NCI-H446 treated with DMSO at 0.1 percent for 48 hours (cell line): ENCODE data around the gene FOXP4.

ENCODE experiments used
- DNase-seq: peaks from one replicate; lab custom pipeline; 2025; lab: John Stamatoyannopoulos, UW

FOXP4 gene

DNA sequence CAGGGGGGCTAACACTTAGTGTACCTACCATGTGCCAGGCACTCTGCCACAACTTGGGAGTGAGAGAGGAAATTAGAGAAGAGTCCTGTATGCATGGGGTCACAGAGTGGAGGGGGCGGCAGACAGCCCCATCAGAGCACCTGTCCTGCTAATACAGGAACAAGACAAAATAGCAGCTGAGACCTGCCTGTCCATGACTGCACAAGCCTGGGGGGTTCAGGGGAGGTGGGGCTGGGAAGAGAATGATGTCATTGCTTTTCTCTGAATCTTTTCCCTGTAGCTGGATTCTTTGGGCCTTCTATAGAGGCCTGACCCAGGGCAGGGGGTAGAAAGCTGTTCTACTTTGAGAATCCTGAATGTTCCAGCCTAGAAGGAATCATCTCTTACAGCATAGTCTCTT, 37.4 kb downstream of the FOXP4 start:
- DNase-seq = no peak

DNA sequence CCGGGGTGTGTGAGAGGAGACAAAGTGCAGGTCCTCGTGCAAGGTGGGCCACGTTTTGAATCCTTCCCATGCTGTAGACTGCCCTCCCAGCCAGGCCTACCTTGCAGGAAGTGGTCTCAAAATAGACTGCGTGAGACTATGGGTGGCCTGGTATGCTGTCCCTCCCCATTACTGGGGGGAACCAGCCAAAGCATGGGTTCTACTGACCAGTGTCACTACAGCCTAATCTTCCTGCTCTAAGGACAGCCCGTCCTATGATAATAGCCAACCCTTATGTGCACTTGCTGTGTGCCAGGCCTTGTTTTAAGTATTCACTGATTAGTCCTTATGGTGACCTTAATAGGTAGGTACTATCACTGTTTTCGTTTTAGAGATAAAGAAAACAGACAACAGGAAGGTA, 38.0 kb downstream of the FOXP4 start:
- DNase-seq = no peak

DNA sequence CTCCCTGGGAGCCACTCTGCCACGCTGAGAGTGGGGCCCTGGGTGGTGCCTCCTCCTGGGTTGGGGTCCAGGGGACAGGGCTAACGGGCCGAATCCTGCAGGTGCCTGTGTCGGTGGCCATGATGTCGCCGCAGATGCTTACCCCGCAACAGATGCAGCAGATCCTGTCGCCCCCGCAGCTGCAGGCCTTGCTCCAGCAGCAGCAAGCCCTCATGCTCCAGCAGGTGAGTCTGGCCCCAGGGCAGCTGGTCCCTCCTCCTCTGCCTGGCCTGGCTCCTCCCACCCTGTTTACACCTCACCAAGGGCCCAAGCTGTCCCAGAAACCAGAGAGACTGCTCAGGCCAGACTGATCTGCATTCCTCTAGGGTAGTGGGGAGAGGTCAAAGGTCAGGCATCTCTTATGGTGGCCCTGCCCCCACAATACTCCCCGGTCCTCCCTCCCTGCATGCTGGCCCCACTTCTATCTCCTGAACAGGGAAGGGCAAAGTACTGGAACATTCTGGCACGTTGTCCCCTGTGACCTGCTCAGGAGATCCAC, 38.6 kb downstream of the FOXP4 start:
- no peak for DNase-seq

DNA sequence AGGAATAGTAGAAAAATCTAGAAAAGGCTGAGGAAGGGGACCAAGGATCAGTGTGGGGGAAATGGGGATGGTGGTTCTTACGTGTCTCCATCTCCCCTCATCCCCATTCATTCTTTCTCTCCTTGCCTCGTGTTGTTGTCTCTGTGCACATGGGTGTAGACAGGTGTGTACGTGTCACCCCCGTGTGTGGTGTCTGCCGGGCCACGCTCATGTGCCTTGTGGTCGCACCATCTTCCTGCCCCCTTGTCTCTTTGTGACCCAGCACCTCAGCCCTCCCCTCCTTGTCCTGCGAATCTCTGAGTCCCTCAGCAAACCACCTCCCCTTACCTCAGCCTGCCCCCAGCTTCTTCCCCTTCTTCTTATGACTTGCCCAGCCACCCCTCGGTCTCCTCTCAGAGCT, 39.4 kb downstream of the FOXP4 start:
- DNase-seq = no peak

DNA sequence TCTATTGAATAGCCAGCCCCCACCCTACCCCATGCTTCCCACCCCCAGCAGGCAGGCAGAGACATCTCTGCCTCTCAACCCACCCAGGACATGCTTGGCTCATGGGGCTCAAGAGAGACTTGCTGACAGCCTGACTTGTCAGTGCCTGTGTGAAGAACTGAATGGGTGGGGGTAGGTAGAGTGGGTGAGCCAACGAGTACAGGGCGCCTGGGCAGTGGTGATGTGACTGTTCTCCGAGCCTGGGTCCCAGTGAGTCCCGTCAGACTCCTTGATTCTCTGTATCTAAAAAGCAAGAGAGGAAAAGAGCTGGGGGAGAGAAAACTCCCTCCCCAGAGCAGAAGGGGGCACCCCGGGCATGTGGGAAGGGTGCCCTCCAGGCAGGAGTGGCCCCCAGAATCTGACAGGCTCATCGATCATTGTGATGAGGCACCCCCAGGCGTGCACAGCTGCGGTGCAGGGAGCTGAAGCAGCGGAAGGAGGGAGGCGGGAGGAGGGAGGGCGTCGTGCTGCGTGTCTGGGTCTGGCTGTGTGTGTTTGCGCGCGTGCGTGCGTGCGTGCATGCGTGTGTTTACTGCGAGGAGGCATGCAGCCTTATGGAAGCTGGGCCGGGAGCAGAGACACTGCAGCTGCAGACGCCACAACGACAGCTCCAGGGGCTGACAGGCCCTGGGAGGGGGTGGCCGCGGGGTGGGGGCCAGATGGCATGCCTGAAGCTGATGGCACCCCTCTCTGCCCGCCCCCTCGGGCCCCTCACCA, 40.2 kb downstream of the FOXP4 start:
- no peak for DNase-seq

DNA sequence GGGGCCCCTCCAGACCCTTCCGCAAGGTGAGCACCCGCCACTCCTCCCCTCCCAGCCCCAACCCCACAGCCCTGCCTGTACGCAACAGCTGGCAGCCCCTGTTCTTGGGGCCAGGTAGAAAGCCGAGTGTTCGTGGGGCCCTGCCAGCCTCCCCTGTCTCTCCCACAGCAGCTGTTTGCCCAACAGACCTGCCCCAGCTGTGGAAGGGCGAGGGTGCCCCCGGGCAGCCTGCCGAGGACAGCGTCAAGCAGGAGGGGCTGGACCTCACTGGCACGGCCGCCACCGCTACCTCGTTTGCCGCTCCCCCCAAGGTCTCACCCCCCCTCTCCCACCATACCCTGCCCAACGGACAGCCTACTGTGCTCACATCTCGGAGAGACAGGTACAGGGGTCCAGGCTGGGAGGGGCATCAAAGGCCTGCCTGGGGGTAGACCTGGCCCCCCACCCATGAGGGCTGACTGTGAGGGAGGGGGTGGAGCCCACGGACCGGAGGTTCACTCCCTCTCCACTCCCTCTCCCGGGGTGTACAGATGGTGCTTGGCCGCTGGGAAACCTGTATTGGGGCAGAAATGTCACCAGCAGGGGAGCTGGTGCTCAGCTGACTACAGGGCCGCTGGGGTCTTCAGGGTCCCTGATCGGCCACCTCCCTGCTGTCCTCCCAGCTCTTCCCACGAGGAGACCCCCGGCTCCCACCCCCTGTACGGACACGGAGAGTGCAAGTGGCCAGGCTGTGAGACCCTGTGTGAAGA, 41.1 kb downstream of the FOXP4 start:
- no peak for DNase-seq

DNA sequence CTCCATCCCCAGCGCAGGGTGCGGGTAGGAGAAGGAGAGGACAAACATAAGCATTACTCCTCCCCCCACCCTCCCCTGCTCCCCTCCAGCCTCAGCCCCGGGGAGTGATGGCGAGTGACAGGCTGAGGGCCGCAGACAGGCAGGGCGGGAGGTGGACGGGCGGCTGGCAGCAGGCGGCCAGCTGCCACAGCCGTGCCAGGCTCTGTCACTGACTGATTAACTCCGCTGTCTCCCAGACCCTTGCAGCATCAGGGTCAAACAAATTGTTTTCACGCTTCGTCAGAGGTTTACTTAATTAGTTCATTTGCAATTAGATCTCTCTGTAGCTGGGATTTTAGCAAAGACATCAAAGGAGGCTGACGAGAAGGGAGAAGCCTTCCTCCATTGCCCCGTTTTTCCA, 41.9 kb downstream of the FOXP4 start:
- no peak for DNase-seq

DNA sequence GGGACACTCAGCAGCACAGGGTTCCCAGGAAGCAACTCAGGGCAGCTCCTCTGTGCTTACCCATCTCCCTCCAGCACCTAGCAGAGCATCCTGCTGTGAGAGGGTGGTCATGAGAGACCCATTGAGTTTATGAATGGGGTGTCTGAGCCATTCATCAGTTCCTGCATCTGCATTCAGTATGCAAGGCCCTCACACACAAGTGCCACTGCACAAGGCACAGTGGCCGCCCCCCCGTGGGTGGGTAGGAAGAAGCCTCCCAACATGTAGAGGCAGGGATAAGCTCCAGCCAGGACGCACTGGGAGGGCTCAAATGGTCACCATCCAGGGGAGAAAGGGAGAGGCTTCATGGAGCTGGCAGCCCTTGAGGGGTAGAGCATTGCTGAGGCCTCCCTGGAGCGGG, 43.0 kb downstream of the FOXP4 start:
- DNase-seq = no peak

DNA sequence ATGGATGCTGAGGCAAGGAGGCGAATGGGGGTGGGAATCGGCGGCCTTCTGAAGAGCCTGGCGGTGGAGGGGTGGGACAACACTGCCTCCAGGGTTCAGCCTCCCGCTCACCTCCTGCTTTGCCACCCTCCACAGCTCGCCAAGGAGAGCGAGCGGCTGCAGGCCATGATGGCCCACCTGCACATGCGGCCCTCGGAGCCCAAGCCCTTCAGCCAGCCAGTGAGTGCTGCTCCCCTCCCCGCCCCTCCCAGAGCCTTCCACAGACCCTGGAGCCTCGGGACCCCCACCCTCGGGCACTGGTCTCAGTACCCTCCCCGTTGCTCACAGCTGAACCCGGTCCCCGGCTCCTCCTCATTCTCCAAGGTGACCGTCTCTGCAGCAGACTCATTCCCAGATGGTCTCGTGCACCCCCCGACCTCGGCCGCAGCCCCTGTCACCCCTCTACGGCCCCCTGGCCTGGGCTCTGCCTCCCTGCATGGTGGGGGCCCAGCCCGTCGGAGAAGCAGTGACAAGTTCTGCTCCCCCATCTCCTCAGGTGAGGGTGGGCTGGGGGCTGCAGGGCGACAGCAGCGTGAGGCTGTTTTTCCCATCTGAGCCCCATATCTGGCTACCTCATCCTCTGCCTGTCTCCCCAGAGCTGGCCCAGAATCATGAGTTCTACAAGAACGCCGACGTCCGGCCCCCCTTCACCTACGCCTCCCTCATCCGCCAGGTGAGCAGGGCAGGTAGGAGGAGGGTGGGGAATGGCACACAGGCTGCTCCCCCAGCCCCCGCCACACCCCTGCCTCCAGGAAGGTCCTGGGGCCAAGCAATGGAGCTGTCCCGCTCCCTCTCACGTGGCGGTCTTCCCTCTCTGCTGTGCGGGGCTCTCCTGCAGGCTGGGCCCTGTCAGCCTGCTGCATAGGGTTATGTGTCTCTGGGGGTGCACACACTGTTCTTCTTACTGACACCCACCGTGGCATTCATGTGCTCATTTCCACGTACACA, 43.7 kb downstream of the FOXP4 start:
- no peak for DNase-seq

DNA sequence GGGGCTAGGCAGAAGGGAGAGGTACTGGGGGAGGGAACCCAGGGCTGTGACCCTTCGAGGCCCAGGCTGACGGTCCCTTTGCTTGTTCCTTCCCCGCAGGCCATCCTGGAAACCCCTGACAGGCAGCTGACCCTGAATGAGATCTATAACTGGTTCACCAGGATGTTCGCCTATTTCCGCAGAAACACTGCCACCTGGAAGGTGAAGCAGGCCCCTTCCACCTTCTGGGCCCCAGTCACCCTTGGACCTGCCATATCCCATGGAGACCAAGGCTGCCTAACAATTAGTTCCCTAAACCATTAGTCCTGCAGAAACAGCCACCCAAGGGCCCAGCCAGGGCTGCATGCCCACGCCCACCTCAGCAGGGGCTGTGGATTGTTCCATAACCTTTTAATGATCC, 44.9 kb downstream of the FOXP4 start:
- no peak for DNase-seq

DNA sequence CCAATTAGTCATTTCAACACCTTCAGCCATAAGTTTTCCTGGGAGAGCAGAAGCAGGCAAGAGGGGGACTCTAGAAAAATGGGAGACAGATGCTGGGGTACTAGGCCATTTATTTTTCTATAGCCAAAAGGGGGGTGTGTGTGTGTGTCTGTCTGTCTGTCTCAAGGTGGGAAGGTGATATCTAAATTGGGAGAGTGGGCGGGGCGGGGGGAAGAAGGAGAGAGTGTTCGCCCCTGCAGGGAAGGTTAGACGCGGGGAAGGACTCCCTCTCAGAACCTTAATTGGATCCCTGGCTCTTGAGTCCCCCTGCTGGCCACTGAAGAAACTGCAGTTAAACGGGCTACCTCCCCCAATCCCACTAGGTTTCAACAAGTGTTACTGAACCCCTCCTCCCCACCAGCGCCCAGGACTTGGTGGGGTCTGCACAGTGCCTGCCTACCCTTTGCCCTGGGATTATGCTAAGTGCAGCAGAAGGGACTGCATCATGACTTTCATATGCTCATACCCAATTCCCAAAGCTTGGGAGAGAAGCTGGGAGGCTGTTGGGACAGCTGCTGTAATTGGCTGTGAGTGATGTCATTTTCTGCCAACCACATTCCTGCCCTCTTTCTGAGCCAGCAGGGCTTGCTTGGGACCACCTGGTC, 45.8 kb downstream of the FOXP4 start:
- no peak for DNase-seq

DNA sequence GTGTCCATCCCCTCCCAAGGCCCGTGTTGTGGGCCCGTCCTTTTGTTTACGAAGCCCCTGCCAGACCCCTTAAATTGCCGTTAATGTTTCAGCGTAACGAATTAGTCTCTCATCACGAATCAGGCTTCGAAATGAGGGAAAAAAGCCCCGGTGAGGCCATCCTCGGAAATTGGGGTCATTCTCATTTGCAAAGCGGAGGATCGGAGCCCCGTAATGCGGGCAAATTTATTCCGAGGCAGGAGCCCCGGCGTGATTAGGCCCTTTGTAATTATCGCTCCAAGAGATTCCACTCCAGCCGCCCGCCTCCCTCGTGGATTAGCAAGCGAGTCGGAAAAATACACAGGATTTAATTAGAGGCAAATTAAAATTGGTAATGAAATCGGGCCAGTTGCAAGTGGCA, 47.2 kb downstream of the FOXP4 start:
- no peak for DNase-seq

DNA sequence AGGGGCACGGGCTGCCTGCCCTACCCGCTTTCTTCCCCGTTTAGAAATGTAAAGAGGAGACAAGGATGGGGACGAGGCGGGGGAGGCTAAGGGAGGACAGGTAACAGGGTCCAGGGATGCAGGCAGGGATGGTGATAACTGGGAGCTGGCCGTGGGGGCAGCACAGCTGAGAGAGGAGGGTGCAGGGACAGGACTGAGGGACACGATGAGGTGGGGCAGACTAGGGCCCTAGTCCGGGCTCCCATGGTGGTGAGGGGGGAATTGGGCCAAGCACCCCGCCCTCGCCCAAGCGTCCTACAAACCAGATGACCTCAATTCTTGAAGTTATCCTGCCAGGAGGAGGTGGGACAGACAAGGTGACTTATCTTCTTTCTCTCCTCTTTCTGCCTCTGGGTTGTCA, 47.7 kb downstream of the FOXP4 start:
- DNase-seq = no peak

DNA sequence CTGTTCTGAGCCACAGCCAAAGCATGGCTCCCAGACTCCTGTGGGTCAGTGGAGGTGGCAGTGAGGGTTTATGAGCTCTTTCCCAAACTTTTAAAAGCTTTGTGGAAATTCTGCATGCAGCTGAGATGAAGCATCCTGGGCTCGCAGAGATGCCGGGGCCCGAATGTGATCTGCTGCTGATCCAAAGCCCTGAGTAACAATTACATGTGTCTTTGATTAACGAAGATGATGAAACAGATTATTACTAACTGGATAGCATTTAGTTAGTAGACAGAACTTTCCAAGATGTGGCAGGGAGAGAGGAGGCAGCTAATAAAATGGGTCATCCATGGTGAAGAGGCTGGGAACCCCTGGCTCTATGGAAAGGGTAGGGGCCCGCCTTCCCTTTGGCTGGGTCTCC, 48.1 kb downstream of the FOXP4 start:
- no peak for DNase-seq

DNA sequence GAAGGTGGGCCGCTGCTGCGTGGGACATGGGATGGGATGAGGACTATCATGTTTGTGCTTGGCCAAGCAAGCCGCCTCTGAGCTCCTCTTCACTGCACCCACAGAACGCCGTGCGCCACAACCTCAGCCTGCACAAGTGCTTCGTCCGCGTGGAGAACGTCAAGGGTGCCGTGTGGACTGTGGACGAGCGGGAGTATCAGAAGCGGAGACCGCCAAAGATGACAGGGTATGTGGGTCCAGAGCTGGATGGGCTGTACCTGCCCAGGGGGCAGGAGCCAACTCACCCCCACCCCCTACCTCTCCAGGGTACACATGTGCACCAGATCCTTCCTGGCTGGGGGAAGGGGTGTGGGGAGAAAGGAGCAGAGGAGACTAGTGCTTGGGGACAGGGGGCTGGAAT, 48.6 kb downstream of the FOXP4 start:
- DNase-seq = no peak

DNA sequence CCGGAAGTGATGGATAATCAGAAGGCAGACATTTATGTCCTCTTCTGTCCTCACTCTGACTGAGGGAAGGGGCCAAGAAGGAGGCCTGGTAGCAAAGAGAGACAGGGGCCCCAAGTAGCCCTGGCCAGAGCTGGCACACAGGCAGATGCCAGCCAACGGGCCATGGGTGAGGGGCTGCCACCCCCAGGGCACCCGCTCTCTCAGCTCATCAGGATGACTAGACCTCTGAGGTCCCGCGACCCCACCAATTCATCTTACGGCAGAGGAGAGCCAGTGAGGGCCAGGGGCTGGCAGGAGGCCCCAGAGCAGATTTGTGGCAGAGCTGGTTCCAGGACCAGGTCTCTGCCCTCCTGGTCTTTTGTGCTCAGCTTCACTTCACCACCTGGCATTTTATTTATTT, 49.0 kb downstream of the FOXP4 start:
- DNase-seq = no peak

DNA sequence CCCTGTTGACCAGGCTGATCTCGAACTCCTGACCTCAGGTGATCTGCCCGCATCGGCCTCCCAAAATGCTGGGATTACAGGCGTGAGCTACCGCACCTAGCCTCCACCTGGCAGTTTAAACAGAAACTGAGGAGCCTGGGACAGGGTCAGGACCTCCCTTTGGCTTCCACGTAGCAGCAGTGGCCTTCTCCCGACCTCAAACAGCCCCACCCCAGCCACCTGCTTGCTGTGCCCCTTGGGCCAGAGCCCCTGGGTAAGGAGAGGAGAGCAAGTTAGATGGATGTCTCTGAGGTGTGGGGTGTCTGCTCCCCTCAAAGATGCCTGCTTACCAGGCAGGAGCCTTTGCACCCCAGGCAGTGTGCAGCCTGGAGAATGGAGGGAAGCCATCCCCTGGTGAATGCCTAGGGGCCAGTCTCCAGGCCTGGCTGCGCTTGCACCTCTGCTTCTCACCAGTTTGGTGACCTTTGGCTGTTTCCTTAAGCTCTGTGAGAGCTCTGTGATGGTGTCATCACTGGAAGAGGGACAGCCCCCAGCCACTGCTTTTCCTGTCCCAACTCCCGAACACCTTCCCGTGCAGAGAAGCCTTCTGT, 50.0 kb downstream of the FOXP4 start:
- no peak for DNase-seq

DNA sequence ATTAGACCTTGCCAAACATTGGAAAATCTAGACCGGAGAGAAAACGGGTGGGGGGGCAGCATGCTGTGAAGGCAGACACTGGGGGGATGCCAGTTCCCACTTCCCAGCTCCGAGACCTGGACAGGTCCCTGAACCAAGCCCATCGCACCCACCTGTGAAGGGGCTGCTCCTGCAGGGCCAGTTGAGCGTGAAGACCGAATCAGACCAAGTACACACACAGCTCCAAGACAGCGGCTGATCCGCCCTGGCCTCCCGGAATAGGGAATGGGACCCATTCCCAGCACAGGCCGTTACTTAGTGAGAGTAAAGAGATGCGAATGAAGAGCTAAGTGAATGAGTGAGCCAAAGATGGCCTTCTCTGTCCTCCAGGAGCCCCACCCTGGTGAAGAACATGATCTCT, 50.6 kb downstream of the FOXP4 start:
- no peak for DNase-seq

DNA sequence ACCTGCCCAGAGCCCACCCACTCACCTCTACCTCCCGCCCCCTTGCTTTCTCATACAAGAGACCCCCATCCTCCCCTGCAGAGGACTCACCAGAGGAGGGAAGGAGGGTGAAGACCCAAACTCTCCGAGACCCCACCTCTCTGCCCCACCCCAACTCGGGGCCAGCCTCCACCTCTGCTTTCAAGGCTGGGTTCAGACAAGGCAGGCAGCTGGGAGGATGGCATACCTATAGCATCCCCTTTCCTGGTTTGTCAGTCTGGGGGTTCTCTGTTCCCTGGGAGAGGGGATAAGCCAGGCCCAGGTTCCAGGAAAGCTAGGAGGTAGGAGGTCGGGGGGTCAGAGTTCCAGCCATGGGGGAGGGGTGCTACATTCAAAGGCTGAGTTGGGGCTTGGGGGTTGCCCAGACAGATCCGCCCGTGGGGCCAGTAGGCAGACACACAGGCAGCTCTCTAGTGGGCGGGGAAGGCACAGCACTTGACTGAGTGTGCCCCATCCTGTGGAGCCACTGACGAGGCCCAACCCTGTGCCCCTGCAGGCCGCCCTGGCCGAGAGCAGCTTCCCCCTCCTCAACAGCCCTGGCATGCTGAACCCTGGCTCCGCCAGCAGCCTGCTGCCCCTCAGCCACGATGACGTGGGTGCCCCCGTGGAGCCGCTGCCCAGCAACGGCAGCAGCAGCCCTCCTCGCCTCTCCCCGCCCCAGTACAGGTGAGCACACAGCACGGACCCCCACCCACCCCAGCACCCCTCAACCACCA, 51.2 kb downstream of the FOXP4 start:
- no peak for DNase-seq

DNA sequence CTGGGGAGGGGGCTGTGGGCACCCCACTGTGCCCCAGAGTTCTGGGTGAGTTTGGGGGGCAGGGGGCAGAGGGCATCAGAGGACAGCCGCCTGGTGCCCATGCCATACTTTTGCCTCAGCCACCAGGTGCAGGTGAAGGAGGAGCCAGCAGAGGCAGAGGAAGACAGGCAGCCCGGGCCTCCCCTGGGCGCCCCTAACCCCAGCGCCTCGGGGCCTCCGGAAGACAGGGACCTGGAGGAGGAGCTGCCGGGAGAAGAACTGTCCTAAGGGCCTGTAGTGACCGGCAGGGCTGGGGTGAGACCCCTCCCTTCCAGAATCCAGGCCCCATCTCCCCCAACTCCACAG, 52.5 kb downstream of the FOXP4 start:
- no peak for DNase-seq
